Retinal pigment epithelial cell (primary cell): ENCODE results near the gene RPS6KA4.

Source experiments
- DNase-seq: peaks from one replicate; pipeline ENCODE4 v3.0.0-alpha.2; 2010; ENCODE audit warnings: low read depth
- H3K4me3 ChIP-seq: 2 replicates; pipeline ENCODE4 v1.5.1; 2011; ENCODE audit warnings: mild to moderate bottlenecking, low read length, control low read depth, moderate library complexity
- TF ChIP-seq, protein P1 (sequence below): conservative IDR thresholded peaks from 2 replicates; pipeline ENCODE4 v1.5.1; 2011; ENCODE audit warnings: low read depth, low read length, control low read depth, inconsistent platforms

The RPS6KA4 gene

DNA sequence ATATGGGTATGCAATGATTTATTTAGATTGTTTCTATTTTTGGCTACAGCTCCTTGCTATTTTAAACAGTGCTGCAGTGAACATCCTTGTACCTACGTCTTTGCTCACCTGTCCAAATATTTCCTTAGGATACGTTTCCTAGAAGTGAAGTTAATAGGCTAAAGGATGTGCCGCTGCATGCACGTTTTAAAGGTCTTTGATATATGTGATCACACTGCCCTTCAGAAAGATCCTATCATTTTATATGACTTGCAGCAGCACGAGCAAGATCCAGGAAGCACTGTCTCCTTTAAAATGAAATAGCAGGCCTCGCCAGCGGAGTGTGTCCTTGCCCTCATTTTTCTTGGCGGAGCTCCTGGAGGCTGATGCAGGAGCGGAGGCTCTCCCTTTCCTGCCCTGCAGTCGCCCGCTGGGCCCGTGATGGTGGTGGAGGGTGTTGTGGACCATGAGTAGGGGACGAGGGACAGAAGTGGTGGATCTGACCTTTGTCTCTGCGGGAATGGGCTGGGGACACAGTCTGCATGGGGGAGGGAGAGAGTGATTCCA, 19.4 kb downstream of the RPS6KA4 start:
- no peak overlapping the region for H3K4me3 ChIP-seq

DNA sequence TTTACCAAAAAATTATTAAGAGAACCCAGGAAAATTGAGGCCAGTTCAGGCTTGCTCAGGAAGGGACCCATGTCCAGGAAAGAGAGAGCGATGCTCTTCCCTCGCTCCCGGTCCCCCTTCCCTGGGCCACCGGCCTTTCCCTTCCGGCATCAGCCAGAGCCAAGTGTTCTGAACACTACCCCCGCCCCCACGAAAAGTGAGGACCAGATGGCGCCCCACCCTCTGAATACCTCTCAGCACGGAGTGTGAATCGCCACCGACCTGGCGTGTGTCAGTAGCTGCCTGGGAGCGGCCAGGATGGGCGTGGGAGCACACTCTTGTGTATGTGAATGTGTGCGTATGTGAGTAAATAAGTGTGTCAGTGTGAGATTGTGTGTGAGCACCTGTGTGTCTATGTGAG, 20.2 kb downstream of the RPS6KA4 start:
- no peak overlapping the region for H3K4me3 ChIP-seq
- no peak for DNase-seq
- TF ChIP-seq, protein P1, sequence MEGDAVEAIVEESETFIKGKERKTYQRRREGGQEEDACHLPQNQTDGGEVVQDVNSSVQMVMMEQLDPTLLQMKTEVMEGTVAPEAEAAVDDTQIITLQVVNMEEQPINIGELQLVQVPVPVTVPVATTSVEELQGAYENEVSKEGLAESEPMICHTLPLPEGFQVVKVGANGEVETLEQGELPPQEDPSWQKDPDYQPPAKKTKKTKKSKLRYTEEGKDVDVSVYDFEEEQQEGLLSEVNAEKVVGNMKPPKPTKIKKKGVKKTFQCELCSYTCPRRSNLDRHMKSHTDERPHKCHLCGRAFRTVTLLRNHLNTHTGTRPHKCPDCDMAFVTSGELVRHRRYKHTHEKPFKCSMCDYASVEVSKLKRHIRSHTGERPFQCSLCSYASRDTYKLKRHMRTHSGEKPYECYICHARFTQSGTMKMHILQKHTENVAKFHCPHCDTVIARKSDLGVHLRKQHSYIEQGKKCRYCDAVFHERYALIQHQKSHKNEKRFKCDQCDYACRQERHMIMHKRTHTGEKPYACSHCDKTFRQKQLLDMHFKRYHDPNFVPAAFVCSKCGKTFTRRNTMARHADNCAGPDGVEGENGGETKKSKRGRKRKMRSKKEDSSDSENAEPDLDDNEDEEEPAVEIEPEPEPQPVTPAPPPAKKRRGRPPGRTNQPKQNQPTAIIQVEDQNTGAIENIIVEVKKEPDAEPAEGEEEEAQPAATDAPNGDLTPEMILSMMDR, result no peak

More for the DNA sequence above, 19.4 kb downstream of the RPS6KA4 start:
- DNase-seq, result no peak
- TF ChIP-seq, protein P1, result no peak

DNA sequence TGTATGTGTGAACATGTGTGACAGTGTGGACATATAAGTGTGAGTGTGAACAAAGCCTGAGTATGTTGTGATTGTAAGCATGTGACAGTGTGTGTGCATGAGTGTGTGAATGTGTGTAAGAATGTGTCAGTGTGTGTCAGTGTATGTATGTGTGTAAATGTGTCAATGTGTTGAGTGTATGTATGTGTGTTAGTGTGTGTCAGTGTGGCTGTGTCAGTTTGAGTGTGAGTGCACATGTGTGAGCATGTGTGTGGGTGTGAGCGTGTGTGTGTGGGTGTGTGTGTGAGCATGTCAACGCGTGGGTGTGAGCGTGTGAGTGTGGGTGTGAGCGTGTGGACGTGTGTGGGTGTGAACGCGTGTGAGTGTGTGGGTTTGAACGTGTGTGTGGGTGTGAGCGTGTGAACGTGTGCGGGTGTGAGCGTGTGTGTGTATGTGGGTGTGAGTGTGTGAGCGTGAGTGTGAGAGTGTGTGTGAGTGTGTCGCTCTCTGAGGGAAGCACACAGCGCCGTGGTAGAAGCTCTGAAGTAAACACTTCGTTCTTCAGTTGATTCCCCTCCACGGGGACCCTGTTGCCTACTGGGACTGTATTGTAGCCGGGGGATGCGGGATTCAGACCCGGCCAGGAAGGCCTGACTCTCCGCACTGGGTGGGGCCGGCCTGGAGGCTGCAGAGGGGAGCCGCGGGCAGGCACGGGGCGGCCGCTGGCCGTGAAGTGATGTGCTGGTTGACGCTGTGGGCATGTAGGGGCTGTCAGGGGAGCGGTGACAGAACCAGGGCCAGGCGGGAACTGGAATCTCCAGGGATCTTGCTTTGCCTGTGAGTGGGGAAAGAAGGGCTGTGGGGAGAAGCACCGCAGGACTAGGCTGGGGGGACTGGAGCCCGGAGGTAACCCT, 21.1 kb downstream of the RPS6KA4 start:
- TF ChIP-seq, protein P1, result no peak
- no peak overlapping the region for H3K4me3 ChIP-seq
- no peak for DNase-seq

DNA sequence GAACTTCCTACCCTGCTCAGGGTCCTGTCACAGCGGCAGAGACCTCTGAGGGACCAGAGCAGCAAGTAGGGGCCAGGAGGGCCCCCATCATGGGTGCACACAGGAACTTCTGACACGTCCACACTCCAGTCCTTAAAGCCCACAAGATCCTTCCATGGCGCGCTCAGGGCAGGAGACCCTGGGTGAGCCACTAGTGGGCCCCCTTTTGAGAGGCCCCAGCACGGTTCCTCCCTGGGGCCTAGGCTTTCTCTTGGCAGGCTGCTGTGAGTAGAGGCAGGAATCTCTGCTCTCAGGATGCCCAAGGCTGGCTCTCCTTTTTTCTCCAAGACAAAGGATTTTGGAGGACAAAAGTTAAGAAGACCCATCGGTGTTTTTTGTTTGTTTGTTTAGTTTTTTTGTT, 22.4 kb downstream of the RPS6KA4 start:
- no peak for DNase-seq
- TF ChIP-seq, protein P1, result no peak
- H3K4me3 ChIP-seq, result no peak overlapping the region

DNA sequence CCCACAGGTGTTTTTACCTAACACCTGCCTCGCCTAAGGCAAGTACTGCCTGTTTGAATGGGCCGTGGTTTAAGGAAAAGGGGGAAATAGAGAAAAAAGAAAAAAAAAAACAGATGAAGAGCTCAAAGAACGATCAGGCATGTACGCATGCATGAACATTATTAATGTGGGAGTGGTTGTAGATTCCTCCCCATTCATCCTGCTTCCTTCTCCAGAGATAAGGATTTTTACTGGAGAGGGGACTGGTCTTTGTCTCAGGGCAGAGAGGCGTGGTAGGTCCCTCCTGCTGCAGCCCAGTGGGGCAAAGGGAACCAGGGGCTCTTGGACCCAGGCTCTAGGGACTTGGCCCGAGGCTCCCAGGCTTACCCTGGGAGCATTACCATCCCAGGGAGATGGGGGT, 23.1 kb downstream of the RPS6KA4 start:
- no peak overlapping the region for H3K4me3 ChIP-seq
- TF ChIP-seq, protein P1, result no peak
- DNase-seq, result no peak

DNA sequence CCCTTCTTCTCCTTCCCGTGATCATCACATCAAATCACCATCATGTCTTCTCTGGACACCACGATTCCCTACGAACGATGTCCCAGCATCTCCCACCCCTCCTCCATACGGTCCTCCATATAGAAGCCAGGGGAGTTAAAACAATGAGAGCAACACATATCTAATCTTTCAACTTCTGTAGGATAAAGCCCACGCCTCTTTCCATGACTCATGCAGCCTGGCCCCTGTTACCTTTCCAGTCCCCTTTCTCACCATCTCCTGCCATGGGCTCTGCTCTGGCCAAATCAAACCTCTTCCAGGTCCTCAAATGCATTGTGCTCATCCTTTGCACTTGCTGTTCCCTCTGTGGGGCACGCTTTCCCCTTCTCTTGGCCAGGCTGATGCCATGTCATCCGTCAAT, 23.6 kb downstream of the RPS6KA4 start:
- TF ChIP-seq, protein P1, result no peak
- no peak overlapping the region for H3K4me3 ChIP-seq
- no peak for DNase-seq

DNA sequence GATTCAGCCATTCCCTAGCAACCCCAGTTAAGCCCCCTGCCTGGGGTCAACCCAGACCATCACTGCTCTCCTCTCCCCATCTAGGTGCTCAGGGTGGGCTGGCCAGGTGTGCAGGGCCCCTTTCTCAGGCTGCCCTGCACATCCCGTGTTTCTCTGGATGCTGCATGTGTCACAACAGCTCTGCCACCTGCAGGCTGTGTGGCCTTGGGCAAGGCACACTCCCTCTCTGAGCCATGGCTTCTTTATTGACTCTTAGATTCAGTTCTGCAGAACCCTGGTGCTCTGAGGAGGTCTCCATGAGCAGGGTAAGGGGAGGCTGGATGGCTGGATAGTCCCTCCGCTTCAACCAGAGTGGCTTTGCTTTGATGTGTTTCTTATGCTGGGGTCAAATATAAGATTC, 24.6 kb downstream of the RPS6KA4 start:
- no peak overlapping the region for H3K4me3 ChIP-seq
- DNase-seq, result no peak

More for the DNA sequence above, 24.6 kb downstream of the RPS6KA4 start:
- TF ChIP-seq, protein P1, result no peak
